SK-N-SH (cell line): ENCODE measurements around the gene CASK. TPM values are rescaled to one million over a fixed set of nuclear protein-coding genes. Genes with fewer than 3 reads are reported as not detected.

Experiments
- CTCF ChIA-PET: fragments of 300-600, 350-600 bp; formaldehyde crosslinking; extraction: SDS; loops from one replicate; lab custom pipeline; 2021; lab: Yijun Ruan, JAX
- POLR2A ChIA-PET: fragments of 350-600 bp; sonication (Branson Sonifier 250); formaldehyde crosslinking; extraction: SDS; loops from one replicate; lab custom pipeline; 2020; ENCODE audit warnings: antibody characterized with exemption, inconsistent platforms; lab: Yijun Ruan, JAX
- DNase-seq: peaks from one replicate; pipeline ENCODE4 v3.0.0; 2012
- H2AFZ ChIP-seq: fragments of 200-600 bp; sonication (generic); 2 replicates; pipeline ENCODE4 v1.8.1; 2016; ENCODE audit warnings: antibody characterized with exemption, mild to moderate bottlenecking, low read depth
- H3F3A ChIP-seq: fragments of 200-600 bp; sonication (generic); replicated peaks from 2 replicates; pipeline ENCODE3; 2016; ENCODE audit warnings: antibody characterized with exemption, mild to moderate bottlenecking; ENCODE audit not compliant: insufficient read depth
- H3K27ac ChIP-seq, 2 experiments: fragments of 200-500 bp in 1 of 2; fragments of 200-600 bp in 1 of 2; sonication (Bioruptor generic) in 1 of 2; sonication (generic), shearing (Covaris generic) in 1 of 2; 2 replicates each; pipeline versions ENCODE4 v1.5.1 to v1.6.1; 2014 to 2016; ENCODE audit warnings: low read depth in 2 of 2, inconsistent platforms in 1 of 2, low read length in 1 of 2, mild to moderate bottlenecking in 1 of 2, mixed read lengths in 1 of 2
- H3K27me3 ChIP-seq: fragments of 200-600 bp; sonication (generic), shearing (Covaris generic); 2 replicates; pipeline ENCODE4 v1.6.1; 2016; ENCODE audit warnings: mixed run types; ENCODE audit not compliant: insufficient read depth
- H3K36me3 ChIP-seq, 2 experiments: fragments of 200-500 bp in 1 of 2; fragments of 200-600 bp in 1 of 2; sonication (Bioruptor generic) in 1 of 2; sonication (generic) in 1 of 2; replicated peaks in 1 of 2; 2 replicates each; pipeline versions ENCODE3 to v1.5.1; 2014 to 2016; ENCODE audit warnings: low read length in 1 of 2, mild to moderate bottlenecking in 1 of 2; ENCODE audit not compliant: insufficient read depth in 2 of 2, control insufficient read depth in 1 of 2
- H3K4me1 ChIP-seq, 2 experiments: fragments of 200-500 bp in 1 of 2; fragments of 200-600 bp in 1 of 2; sonication (Bioruptor generic) in 1 of 2; sonication (generic), shearing (Covaris generic) in 1 of 2; 2 replicates each; pipeline versions ENCODE4 v1.5.1 to v1.6.1; 2014 to 2016; ENCODE audit warnings: low read depth in 1 of 2, low read length in 1 of 2, mixed run types in 1 of 2; ENCODE audit not compliant: insufficient read depth in 2 of 2, control insufficient read depth in 1 of 2
- H3K4me2 ChIP-seq: fragments of 200-600 bp; sonication (generic), shearing (Covaris generic); 2 replicates; pipeline ENCODE4 v1.6.1; 2017; ENCODE audit warnings: mixed run types
- H3K4me3 ChIP-seq, 2 experiments: fragments of 200-500 bp in 1 of 2; fragments of 200-600 bp in 1 of 2; sonication (Bioruptor generic) in 1 of 2; sonication (generic), shearing (Covaris generic) in 1 of 2; 2 replicates each; pipeline versions ENCODE4 v1.5.1 to v1.8.1; 2014 to 2016; ENCODE audit warnings: low read depth in 2 of 2, inconsistent platforms in 1 of 2, low read length in 1 of 2, mild to moderate bottlenecking in 1 of 2, mixed read lengths in 1 of 2, moderate library complexity in 1 of 2
- H3K79me2 ChIP-seq: fragments of 200-600 bp; sonication (generic); 2 replicates; pipeline ENCODE4 v1.8.1; 2017; ENCODE audit warnings: mild to moderate bottlenecking; ENCODE audit not compliant: insufficient read depth
- H3K9ac ChIP-seq: fragments of 200-600 bp; sonication (generic); 2 replicates; pipeline ENCODE4 v1.6.1; 2017; ENCODE audit warnings: mixed run types
- H3K9me2 ChIP-seq: fragments of 200-600 bp; sonication (generic); 2 replicates; pipeline ENCODE4 v1.6.1; 2017; ENCODE audit warnings: mixed run types
- H3K9me3 ChIP-seq: fragments of 200-600 bp; sonication (generic); 2 replicates; pipeline ENCODE4 v1.6.1; 2017; ENCODE audit warnings: mixed run types, mild to moderate bottlenecking, moderate library complexity
- H4K20me1 ChIP-seq: fragments of 200-600 bp; sonication (generic); 2 replicates; pipeline ENCODE4 v1.6.1; 2017; ENCODE audit warnings: mild to moderate bottlenecking, mixed run types; ENCODE audit not compliant: insufficient read depth
- EZH2phosphoT487 ChIP-seq: fragments of 200-600 bp; sonication (generic); IDR thresholded peaks from 2 replicates; pipeline ENCODE4 v1.6.1; 2017; ENCODE audit warnings: low read depth, mixed run types, mild to moderate bottlenecking, antibody characterized with exemption, moderate library complexity, borderline replicate concordance
- FOSL2 ChIP-seq: IDR thresholded peaks from 2 replicates; pipeline ENCODE4 v1.4.0; 2012; ENCODE audit warnings: low read depth, mild to moderate bottlenecking, moderate library complexity, borderline replicate concordance
- FOXJ3 ChIP-seq: sonication (generic); formaldehyde crosslinking; IDR thresholded peaks from 2 replicates; pipeline ENCODE4 v1.5.1; 2020; ENCODE audit warnings: mild to moderate bottlenecking, missing genetic modification reagents
- FOXM1 ChIP-seq: IDR thresholded peaks from 2 replicates; pipeline ENCODE4 v1.4.0; 2012; ENCODE audit warnings: low read depth, mild to moderate bottlenecking
- GABPA ChIP-seq: IDR thresholded peaks from 2 replicates; pipeline ENCODE4 v1.4.0; 2012; ENCODE audit warnings: low read depth, mild to moderate bottlenecking
- NRF1 ChIP-seq: IDR thresholded peaks from 2 replicates; pipeline ENCODE4 v1.6.1; 2012; ENCODE audit warnings: low read depth, mild to moderate bottlenecking, low read length
- POLR2AphosphoS5 ChIP-seq: IDR thresholded peaks from 2 replicates; pipeline ENCODE4 v1.6.1; 2012; ENCODE audit warnings: low read depth, low read length
- RXRA ChIP-seq: IDR thresholded peaks from 2 replicates; pipeline ENCODE4 v1.4.0; 2012; ENCODE audit warnings: low read depth, mild to moderate bottlenecking, borderline replicate concordance
- TAF1 ChIP-seq: IDR thresholded peaks from 2 replicates; pipeline ENCODE4 v1.6.1; 2012; ENCODE audit warnings: low read depth, mild to moderate bottlenecking, low read length, moderate library complexity, borderline replicate concordance
- WGBS: methylation state at CpG from one replicate; pipeline ENCODE4 v1.1.6; 2017; ENCODE audit warnings: low lambda C conversion rate; 5-methylcytosine and 5-hydroxymethylcytosine counted together
- polyA plus RNA-seq, 3 experiments: library from polyadenylated mRNA; depleted of rRNA; stranded (reverse); fragments of >200 nt; gene quantifications; 2 replicates each; pipeline ENCODE4 v1.2.3, GENCODE V29; 2012
- TF ChIP-seq, protein P1 (sequence below): fragments of 150-350 bp; IDR thresholded peaks from 2 replicates; pipeline ENCODE4 v1.6.1; 2017; ENCODE audit warnings: antibody characterized with exemption, low read length, low read depth, borderline replicate concordance
- TF ChIP-seq, protein P2 (sequence below): IDR thresholded peaks from 2 replicates; pipeline ENCODE4; 2012
- TF ChIP-seq, protein P3 (sequence below): IDR thresholded peaks from 2 replicates; pipeline ENCODE4 v1.6.1; 2012; ENCODE audit warnings: mild to moderate bottlenecking, low read depth, low read length, moderate library complexity
- TF ChIP-seq, protein P4 (sequence below): IDR thresholded peaks from 2 replicates; pipeline ENCODE4 v1.4.0; 2012; ENCODE audit warnings: low read depth

The CASK gene
- polyA plus RNA-seq, 1 of the 3 experiments (the other 2 are of a cell fraction) = 7.0 TPM

DNA sequence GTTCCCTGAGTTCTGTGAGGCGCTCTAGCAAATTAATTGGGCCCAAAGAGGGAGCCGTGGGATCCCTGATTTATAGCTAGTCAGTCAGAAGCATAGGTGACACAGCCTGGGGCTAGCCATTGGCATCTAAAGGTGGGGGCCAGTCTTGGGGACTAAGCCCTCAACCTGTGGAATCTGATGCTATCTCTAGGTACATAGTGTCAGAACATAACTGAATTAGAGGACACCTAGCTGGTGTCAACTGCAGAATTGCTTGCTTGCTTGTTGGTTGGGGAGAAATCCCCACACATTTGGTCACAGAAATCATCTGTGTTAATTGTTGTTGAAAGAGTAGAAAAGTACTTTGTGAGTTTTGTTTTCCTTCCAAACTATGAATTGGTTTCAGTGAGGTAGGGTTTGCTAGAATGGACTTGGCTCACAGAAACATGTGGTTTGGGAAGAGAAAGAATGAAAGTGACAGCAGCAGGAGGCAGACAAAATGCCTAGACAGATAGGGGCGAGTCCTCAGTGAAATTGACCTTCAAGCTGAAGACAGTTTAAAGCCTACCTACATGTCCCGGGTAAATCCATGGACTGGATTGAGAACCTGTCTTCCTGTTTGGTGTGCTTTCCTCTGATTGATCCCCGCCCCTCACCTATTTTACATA lies 212.2 kb downstream of the CASK start:
- H3K9me3 ChIP-seq = no peaks in the 10 kb centered on the region
- H3K79me2 ChIP-seq = no peaks in the 10 kb centered on the region
- no peak for TF ChIP-seq POLR2AphosphoS5
- TF ChIP-seq NRF1 = no peak
- no peaks in the 10 kb centered on the region for H3K36me3 ChIP-seq
- H3F3A ChIP-seq = no peaks in the 10 kb centered on the region
- ChIA-PET POLR2A (no interaction called here), CTCF (no interaction called here)
- H3K27ac ChIP-seq = no peak overlapping the region
- H3K4me3 ChIP-seq = no peak overlapping the region
- H3K9me2 ChIP-seq = no peaks in the 10 kb centered on the region
- no peak overlapping the region for H3K9ac ChIP-seq
- H3K27me3 ChIP-seq = no peaks in the 10 kb centered on the region
- no peak overlapping the region for H3K4me2 ChIP-seq
- H3K4me1 ChIP-seq = no peaks in the 10 kb centered on the region
- WGBS = 47% methylated on average over 5 of the region's 5 CpGs
- no peaks in the 10 kb centered on the region for H4K20me1 ChIP-seq
- no peak for DNase-seq
- no peak overlapping the region for H2AFZ ChIP-seq

DNA sequence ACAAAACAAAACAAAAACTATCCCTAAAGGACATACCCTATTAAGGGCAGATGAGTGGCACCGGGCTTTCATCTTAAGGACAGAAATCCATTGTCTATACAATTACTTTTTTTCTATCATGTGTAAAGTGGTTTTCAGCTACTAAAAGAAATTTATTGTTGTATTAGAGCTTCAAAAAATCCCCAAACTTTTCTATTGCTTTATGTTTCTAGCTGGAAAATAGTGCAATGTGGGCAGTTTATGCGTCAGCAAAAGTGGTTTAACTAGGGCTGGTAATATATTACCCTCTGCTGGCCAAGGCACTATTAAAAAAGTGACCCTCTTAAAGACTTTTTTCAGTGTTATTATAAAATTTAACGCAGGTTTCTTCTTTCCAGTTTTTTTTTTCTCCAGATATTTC lies 214.9 kb downstream of the CASK start:
- Histone ChIP-seq H3K4me1 (no peaks in the 10 kb centered on the region; a peak in 1 of 4 replicates), H3K79me2 (no peaks in the 10 kb centered on the region), H3K9me3 (no peaks in the 10 kb centered on the region), H3K4me3 (no peak overlapping the region), H3K36me3 (no peaks in the 10 kb centered on the region), H3K9ac (no peak overlapping the region), H3K9me2 (no peaks in the 10 kb centered on the region), H3K4me2 (no peak overlapping the region), H4K20me1 (no peaks in the 10 kb centered on the region), H3K27me3 (no peaks in the 10 kb centered on the region), H2AFZ (no peak overlapping the region), H3K27ac (no peak overlapping the region), H3F3A (no peaks in the 10 kb centered on the region)
- no peak for DNase-seq
- 36% methylated on average over 3 of the region's 3 CpGs for WGBS
- no peak for TF ChIP-seq POLR2AphosphoS5
- no peak for TF ChIP-seq RXRA
- TF ChIP-seq GABPA = no peak
- TF ChIP-seq NRF1 = no peak
- TF ChIP-seq FOXM1 = no peak
- no peak for TF ChIP-seq FOXJ3
- TF ChIP-seq, protein P1, sequence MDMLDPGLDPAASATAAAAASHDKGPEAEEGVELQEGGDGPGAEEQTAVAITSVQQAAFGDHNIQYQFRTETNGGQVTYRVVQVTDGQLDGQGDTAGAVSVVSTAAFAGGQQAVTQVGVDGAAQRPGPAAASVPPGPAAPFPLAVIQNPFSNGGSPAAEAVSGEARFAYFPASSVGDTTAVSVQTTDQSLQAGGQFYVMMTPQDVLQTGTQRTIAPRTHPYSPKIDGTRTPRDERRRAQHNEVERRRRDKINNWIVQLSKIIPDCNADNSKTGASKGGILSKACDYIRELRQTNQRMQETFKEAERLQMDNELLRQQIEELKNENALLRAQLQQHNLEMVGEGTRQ = no peak
- no peak for TF ChIP-seq EZH2phosphoT487
- TF ChIP-seq FOSL2 = no peak
- ChIA-PET CTCF (no interaction called here), POLR2A (no interaction called here)

DNA sequence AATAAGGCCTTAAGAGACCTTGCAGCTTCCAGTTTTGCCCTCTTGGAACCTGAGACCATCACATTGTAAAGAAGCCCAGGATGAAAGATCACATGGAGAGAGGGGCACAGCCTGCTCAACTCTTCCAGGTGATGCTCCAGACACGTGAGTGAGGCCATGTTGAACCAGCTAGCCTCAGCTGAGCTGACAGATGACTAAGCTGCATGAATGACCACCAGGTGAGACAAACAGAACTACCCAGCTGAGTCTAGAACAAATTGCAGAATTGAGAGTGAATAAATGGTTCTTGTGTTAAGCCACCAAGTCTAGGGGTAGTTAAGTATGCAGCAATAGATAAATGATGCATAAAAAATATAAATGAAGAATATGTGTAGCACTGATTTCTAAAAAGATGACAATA lies 216.1 kb downstream of the CASK start:
- Histone ChIP-seq H3K79me2 (no peaks in the 10 kb centered on the region), H3K4me3 (no peak overlapping the region), H3K27ac (no peak overlapping the region), H3K4me1 (no peaks in the 10 kb centered on the region; a peak in 1 of 4 replicates), H4K20me1 (no peaks in the 10 kb centered on the region), H3K27me3 (no peaks in the 10 kb centered on the region), H2AFZ (no peak overlapping the region), H3K9ac (no peak overlapping the region), H3K4me2 (no peak overlapping the region), H3K9me3 (no peaks in the 10 kb centered on the region), H3K9me2 (no peaks in the 10 kb centered on the region), H3F3A (no peaks in the 10 kb centered on the region), H3K36me3 (no peaks in the 10 kb centered on the region)
- no CpG with 5 or more reads among the region's 1 CpG for WGBS
- TF ChIP-seq TAF1 (no peak), GABPA (no peak), FOXJ3 (no peak)
- TF ChIP-seq, protein P2, sequence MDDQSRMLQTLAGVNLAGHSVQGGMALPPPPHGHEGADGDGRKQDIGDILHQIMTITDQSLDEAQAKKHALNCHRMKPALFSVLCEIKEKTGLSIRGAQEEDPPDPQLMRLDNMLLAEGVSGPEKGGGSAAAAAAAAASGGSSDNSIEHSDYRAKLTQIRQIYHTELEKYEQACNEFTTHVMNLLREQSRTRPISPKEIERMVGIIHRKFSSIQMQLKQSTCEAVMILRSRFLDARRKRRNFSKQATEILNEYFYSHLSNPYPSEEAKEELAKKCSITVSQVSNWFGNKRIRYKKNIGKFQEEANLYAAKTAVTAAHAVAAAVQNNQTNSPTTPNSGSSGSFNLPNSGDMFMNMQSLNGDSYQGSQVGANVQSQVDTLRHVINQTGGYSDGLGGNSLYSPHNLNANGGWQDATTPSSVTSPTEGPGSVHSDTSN = no peak
- TF ChIP-seq, protein P3, sequence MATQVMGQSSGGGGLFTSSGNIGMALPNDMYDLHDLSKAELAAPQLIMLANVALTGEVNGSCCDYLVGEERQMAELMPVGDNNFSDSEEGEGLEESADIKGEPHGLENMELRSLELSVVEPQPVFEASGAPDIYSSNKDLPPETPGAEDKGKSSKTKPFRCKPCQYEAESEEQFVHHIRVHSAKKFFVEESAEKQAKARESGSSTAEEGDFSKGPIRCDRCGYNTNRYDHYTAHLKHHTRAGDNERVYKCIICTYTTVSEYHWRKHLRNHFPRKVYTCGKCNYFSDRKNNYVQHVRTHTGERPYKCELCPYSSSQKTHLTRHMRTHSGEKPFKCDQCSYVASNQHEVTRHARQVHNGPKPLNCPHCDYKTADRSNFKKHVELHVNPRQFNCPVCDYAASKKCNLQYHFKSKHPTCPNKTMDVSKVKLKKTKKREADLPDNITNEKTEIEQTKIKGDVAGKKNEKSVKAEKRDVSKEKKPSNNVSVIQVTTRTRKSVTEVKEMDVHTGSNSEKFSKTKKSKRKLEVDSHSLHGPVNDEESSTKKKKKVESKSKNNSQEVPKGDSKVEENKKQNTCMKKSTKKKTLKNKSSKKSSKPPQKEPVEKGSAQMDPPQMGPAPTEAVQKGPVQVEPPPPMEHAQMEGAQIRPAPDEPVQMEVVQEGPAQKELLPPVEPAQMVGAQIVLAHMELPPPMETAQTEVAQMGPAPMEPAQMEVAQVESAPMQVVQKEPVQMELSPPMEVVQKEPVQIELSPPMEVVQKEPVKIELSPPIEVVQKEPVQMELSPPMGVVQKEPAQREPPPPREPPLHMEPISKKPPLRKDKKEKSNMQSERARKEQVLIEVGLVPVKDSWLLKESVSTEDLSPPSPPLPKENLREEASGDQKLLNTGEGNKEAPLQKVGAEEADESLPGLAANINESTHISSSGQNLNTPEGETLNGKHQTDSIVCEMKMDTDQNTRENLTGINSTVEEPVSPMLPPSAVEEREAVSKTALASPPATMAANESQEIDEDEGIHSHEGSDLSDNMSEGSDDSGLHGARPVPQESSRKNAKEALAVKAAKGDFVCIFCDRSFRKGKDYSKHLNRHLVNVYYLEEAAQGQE = no peak
- TF ChIP-seq, protein P4, sequence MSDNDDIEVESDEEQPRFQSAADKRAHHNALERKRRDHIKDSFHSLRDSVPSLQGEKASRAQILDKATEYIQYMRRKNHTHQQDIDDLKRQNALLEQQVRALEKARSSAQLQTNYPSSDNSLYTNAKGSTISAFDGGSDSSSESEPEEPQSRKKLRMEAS = no peak
- ChIA-PET CTCF (no interaction called here), POLR2A (no interaction called here)
- DNase-seq = no peak
